Fibroblast of skin of right biceps (primary cell): Measurements from ENCODE around the gene FZD1.

Source experiments
- DNase-seq: peaks from one replicate; pipeline ENCODE4 v3.0.0-alpha.2; 2013

The FZD1 gene

DNA sequence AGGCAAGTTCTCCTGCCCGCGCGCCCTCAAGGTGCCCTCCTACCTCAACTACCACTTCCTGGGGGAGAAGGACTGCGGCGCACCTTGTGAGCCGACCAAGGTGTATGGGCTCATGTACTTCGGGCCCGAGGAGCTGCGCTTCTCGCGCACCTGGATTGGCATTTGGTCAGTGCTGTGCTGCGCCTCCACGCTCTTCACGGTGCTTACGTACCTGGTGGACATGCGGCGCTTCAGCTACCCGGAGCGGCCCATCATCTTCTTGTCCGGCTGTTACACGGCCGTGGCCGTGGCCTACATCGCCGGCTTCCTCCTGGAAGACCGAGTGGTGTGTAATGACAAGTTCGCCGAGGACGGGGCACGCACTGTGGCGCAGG, 1.4 kb downstream of the FZD1 start:
- peak; percentile 21 for DNase-seq

DNA sequence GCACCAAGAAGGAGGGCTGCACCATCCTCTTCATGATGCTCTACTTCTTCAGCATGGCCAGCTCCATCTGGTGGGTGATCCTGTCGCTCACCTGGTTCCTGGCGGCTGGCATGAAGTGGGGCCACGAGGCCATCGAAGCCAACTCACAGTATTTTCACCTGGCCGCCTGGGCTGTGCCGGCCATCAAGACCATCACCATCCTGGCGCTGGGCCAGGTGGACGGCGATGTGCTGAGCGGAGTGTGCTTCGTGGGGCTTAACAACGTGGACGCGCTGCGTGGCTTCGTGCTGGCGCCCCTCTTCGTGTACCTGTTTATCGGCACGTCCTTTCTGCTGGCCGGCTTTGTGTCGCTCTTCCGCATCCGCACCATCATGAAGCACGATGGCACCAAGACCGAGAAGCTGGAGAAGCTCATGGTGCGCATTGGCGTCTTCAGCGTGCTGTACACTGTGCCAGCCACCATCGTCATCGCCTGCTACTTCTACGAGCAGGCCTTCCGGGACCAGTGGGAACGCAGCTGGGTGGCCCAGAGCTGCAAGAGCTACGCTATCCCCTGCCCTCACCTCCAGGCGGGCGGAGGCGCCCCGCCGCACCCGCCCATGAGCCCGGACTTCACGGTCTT, 1.9 kb downstream of the FZD1 start:
- peak; percentile 60 for DNase-seq

GRCh38 chr7:91266689-91267090, 2.5 kb downstream of the FZD1 start:
- DNase-seq = peak; percentile 34

- DNase-seq = peak; percentile 88
Observed at GRCh38 chr7:91267171-91267955, 3.1 kb downstream of the FZD1 start.

DNA sequence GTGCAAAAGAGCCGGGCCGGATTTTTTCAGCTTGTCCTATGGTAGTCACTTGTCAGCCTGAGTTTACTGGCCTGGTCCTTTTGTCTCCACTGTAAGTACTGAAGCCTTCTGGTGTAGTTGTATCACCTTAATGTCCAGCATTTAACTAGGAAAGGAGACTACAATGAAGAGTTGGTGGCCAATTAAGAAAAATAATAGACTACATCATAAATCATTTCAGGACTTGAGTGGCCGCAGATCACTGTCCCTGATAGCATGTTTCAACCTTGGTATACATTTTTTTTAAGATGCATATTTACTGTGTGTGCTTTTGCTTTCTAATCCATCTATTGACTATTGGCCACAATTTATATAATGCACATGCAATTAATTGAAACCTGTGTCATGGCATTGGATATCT, 6.1 kb downstream of the FZD1 start:
- DNase-seq = no peak

- DNase-seq = no peak
Observed at GRCh38 chr7:91276909-91277308, 12.7 kb downstream of the FZD1 start.

DNA sequence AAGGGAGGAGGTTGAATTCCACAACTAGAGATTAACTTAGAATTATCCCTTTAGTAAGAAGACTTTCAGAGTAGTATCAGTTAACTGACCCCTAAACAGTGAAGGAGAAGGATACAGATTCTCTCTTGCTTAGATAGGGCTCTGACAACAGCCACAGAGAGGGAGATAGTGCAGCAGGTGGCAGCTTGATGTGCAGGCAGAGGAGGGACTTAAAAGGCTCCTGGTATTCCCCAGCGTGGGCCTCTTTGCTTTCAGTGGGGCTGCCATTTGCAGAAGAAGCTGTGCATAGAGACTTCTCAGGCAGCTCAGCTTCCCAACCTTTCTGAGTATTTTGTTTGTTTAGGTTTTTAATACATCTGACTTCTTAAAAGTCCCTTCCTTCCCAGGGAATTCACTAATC, 16.0 kb downstream of the FZD1 start:
- no peak for DNase-seq

GRCh38 chr7:91280604-91281003, 16.4 kb downstream of the FZD1 start:
- peak; percentile 21 for DNase-seq

DNA sequence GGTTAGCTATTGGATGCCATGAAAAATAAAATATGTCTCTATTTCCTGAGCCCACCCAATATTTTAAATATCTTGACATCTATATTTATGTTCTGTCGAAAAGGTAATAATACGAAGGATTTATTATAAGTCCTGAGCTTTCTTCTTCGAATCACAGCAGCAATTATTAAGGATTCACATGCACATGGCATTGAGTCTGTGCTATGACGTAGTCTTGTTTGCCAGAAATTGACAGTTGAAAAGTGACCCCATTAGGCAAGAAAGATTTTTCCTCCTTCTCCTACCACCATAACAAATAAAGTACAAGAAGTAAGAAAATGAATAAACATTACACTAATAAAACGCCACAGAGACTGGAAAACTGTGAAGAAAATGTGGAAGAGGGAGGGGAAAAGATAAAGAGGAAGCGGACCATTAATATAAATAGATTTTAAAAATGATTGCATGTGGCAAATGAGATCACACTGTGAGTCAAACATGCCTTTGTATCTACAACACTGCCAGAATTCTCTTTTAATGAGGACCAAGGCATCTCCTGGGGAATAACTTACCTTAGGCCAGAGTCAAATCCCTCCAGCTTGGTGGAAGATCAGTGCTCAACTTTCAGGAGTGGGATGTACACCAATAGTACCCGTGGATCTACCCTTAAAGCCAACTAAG, 21.6 kb downstream of the FZD1 start:
- DNase-seq = peak; percentile 70

DNA sequence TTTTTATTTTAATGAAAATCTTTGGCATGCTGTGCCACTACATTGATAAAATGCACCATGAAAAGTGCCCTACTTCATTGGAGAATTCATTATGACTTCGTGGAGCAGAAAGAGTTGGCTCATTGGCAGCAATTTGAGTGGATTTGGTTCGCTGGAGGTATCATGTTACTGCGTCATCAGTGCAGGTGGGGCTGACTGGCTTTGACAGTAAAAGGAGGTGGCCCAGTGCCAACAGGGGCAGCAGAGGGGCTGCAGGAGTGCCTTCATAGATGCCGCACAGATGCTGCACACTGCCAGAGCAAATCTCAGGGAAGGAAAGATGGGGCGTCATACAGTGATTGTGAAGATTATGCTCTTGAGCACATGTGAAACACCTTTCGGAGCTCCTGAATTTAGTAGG, 22.2 kb downstream of the FZD1 start:
- DNase-seq = no peak

- DNase-seq = peak; percentile 16
Observed at GRCh38 chr7:91287371-91288084, 23.3 kb downstream of the FZD1 start.

DNA sequence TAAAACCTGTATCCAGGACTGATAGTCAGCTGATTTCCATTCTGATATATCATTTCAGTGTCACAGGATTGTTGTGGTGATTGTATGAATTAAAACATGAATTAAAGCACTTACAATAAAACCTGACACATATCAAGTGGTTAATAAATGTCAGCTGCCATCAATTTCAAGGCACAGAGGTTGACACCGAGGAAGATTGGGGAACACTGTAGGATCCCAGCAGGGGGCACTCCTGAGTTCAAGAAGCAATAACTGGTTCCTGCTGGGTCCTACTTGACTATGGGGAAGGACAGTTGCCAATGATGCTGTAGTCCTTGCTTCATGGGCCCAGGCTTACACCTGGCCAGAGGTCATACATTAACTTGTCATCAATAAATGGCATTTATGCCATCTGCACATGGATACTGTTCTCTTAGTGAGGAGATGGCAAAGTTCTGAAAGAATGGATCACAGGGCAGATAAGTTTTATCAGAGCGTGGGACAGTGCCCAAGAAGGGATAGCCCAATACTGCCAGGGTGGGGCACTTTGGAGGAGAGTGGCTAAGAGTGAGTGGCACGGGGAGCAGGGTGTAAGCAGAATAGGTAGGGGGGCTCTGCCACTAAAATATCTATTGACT, 24.1 kb downstream of the FZD1 start:
- DNase-seq = peak; percentile 6

- no peak for DNase-seq
Observed at GRCh38 chr7:91289633-91290254, 25.5 kb downstream of the FZD1 start.

DNA sequence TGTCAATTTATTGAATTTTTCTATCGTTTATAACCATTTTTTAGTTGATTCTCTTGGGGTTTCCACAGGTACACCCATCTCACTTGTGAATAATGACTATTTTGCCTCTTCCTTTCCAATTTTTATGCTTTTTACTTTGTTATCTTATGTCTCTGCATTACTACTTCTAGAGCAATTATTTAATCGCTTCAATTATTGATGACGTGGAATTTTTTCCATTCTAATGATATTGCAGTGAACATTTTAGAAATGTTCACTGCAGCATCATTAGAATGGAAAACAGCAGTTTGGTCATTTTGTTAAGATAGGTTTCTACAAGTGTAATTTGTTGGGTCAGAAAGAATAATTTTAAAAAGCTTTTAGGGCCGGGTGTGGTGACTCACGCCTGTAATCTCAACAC, 27.1 kb downstream of the FZD1 start:
- no peak for DNase-seq

- DNase-seq = no peak
Observed at GRCh38 chr7:91291902-91292301, 27.7 kb downstream of the FZD1 start.

DNA sequence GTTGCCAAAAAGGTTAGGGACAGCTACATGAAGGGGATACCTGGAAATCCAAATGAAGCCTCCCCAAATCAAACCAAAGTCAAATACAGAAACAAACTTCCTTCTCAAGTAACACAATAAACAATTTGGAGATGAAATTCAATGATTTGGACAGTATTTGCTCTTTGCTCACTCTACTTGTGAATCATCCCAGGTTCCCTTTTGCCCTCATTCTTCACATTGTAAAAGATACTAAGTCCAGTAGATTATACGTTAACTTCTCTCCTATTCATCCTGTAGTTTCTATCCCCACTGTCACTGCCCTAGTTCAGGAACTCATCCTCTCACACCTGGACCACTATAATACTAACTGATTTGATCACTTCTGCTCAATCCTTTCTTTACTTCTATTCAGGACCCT, 28.3 kb downstream of the FZD1 start:
- DNase-seq = no peak

- DNase-seq = no peak
Observed at GRCh38 chr7:91293136-91293535, 28.9 kb downstream of the FZD1 start.

DNA sequence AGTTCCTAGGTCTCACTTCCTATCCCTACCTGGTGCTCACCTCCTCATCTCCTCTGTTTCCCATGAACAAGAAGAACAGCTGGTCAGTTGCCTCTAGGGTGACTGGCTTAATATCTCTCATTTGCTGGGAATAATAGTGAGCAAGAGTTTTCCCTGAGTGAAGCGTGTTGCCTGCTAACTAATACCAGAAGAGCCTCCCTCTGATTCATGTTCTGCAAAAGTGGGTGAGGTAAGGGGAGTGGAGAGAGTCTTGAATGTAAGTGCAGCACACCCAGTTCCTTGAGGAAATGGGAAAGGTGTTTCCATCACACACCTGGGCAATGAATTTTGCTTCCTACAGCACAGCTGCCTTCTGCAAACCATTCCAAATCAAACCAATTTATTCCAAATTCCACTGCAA, 29.6 kb downstream of the FZD1 start:
- DNase-seq = no peak

DNA sequence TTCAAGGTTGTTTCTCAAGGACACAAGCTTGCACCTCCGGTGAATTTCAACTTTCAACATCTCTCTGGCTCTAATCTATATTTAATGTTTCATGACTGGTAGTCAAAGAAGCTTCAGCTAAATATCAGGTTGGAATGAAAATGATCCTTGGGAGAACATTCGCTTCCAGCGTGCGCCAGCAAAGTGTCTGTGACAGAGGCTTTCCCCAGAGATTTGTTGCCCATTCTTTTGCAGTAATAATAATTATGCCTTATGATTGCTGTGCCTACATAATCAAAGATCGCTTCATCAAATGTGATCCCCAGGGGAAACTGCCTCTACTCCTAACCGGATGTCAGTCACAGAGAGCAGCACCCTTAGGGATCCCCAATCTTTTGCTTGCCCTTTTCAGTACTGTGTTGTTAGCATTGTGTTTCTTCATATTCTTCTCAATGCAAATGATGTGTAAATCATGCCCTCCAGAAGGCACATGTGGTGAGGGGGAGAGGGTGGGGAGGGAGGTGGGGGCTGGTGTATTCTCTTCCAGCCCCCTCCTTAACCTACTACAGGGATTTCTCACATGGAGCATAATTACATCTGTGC, 30.5 kb downstream of the FZD1 start:
- DNase-seq = no peak

DNA sequence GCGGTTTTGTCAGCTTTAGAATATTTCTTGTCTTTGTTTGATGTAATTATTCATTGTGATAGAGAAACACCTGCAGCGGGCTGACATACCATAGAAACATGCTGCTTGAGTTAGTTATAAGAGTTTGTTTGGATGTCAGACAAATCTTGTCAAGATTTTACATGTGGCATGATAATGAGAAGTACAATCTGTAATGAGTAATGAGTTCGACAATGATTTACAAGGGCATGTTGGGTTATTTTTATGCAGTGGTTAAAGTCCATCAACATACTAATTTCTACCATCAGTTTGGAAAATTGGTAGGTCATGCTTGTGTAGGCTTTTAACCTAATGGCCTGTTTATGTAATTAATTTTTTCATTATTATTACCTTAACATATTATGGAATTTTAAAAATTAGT, 31.3 kb downstream of the FZD1 start:
- no peak for DNase-seq

DNA sequence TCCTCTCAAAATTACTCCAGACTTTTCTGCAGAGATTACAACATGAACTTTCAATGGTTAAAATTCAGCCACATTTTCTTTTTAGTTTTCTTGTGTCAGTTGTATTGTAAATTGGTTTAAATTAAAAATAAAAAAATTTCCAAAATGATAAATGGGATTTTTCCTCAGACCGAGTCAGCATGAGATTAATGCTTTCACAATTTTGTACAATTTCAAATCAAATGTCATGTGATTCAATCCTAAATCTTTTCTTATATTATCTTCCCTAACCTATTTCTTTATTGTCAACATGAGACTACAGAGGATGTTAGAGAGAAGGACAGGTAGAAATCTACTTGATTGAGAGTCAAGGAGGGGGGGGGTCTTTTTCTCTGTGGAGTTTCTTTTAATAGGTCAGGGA, 33.7 kb downstream of the FZD1 start:
- no peak for DNase-seq
